Endodermal cell (in vitro differentiated cells): Measurements from ENCODE around the gene MYO1A. TPM values are rescaled to one million over a fixed set of nuclear protein-coding genes. Genes with fewer than 3 reads are reported as not detected.

Experiments used
- DNase-seq: peaks from one replicate; pipeline ENCODE4 v3.0.0-alpha.2; 2017
- H3K27ac ChIP-seq: 2 replicates; pipeline ENCODE4 v1.5.1; 2013; ENCODE audit warnings: mild to moderate bottlenecking, low read depth, low read length, moderate library complexity
- H3K27me3 ChIP-seq: 2 replicates; pipeline ENCODE4 v1.6.1; 2013; ENCODE audit warnings: mild to moderate bottlenecking, low read length, moderate library complexity; ENCODE audit not compliant: insufficient read depth, control insufficient read depth, poor library complexity, severe bottlenecking
- H3K36me3 ChIP-seq: 2 replicates; pipeline ENCODE4 v1.7.0; 2013; ENCODE audit warnings: mild to moderate bottlenecking, low read length, moderate library complexity; ENCODE audit not compliant: control insufficient read depth, insufficient read depth
- H3K4me1 ChIP-seq: one replicate; pipeline ENCODE4 v1.7.0; 2013; ENCODE audit warnings: low read length; ENCODE audit not compliant: control insufficient read depth, insufficient read depth
- H3K4me3 ChIP-seq: 2 replicates; pipeline ENCODE4 v1.5.1; 2013; ENCODE audit warnings: mild to moderate bottlenecking, low read length, moderate library complexity
- H3K9ac ChIP-seq: 2 replicates; pipeline ENCODE4 v1.6.1; 2013; ENCODE audit warnings: mild to moderate bottlenecking, low read length, moderate library complexity; ENCODE audit not compliant: poor library complexity, severe bottlenecking; ENCODE audit errors: extremely low read depth
- H3K9me3 ChIP-seq: 2 replicates; pipeline ENCODE4 v1.6.1; 2013; ENCODE audit warnings: mild to moderate bottlenecking, low read length, moderate library complexity; ENCODE audit not compliant: control insufficient read depth
- H3K27ac Mint-ChIP-seq: 2 replicates; pipeline ENCODE4 v1.8.0; 2020; ENCODE audit warnings: mixed read lengths
- H3K27me3 Mint-ChIP-seq: 2 replicates; pipeline ENCODE4 v1.8.0; 2021; ENCODE audit warnings: mild to moderate bottlenecking, mixed read lengths; ENCODE audit not compliant: insufficient read depth
- H3K36me3 Mint-ChIP-seq: 2 replicates; pipeline ENCODE4 v1.8.0; 2020; ENCODE audit warnings: low read depth, mixed read lengths
- H3K4me1 Mint-ChIP-seq: 2 replicates; pipeline ENCODE4 v1.8.0; 2020; ENCODE audit warnings: mixed read lengths
- H3K4me3 Mint-ChIP-seq: 2 replicates; pipeline ENCODE4 v1.8.0; 2020; ENCODE audit warnings: mild to moderate bottlenecking, moderate library complexity, mixed read lengths
- H3K9me3 Mint-ChIP-seq: 2 replicates; pipeline ENCODE4 v1.8.0; 2020; ENCODE audit warnings: mild to moderate bottlenecking, mixed read lengths
- CTCF ChIP-seq: fragments of 200-600 bp; sonication (generic); conservative IDR thresholded peaks from 2 replicates; pipeline ENCODE4 v1.5.0; 2021; ENCODE audit warnings: antibody characterized with exemption, mild to moderate bottlenecking
- WGBS, 2 experiments: methylation state at CpG; one replicate each; pipeline versions ENCODE4 v1.1.5 to v1.1.7; 2013; ENCODE audit warnings: missing lambda C conversion rate in 2 of 2, mixed read lengths in 1 of 2; ENCODE audit not compliant: insufficient coverage in 1 of 2, insufficient read length in 1 of 2; 5-methylcytosine and 5-hydroxymethylcytosine counted together
- total RNA-seq, 2 donors: library from RNA; stranded (reverse); fragmentation: NEBNext Ultra II Directional in 1 of 2; extraction: Animal tissue kit (Norgen Biotek cat#: 25700) in 1 of 2; gene quantifications; 2 replicates in 1 of 2; 3 replicates in 1 of 2; pipeline ENCODE4 v1.2.1, GENCODE V29; 2021

The MYO1A gene
- total RNA-seq, 2 donors from 2014 or later: 0.77 to 1.7 TPM

- no peak overlapping the region for H3K27ac Mint-ChIP-seq
- 89 to 91% methylated on average over 7 to 10 of the region's 10 CpGs for WGBS, 2 experiments
- no peak overlapping the region for H3K27ac ChIP-seq
- no peaks in the 10 kb centered on the region for H3K36me3 Mint-ChIP-seq
- H3K4me1 ChIP-seq: peaks cover 4% of the 10 kb centered on the region
- no peak for TF ChIP-seq CTCF
- peaks cover 62% of the 10 kb centered on the region for H3K27me3 Mint-ChIP-seq
- no peaks in the 10 kb centered on the region for H3K9me3 Mint-ChIP-seq
- peak; percentile 36 for DNase-seq
- no peak overlapping the region for H3K4me3 ChIP-seq
- no peak overlapping the region for H3K9ac ChIP-seq
- peaks cover 16% of the 10 kb centered on the region for H3K4me1 Mint-ChIP-seq
- no peak overlapping the region for H3K4me3 Mint-ChIP-seq
- H3K9me3 ChIP-seq: no peaks in the 10 kb centered on the region
- peaks cover 73% of the 10 kb centered on the region for H3K27me3 ChIP-seq
- no peaks in the 10 kb centered on the region for H3K36me3 ChIP-seq
Measured at GRCh38 chr12:57046947-57047890, 2.7 kb downstream of the MYO1A start.

DNA sequence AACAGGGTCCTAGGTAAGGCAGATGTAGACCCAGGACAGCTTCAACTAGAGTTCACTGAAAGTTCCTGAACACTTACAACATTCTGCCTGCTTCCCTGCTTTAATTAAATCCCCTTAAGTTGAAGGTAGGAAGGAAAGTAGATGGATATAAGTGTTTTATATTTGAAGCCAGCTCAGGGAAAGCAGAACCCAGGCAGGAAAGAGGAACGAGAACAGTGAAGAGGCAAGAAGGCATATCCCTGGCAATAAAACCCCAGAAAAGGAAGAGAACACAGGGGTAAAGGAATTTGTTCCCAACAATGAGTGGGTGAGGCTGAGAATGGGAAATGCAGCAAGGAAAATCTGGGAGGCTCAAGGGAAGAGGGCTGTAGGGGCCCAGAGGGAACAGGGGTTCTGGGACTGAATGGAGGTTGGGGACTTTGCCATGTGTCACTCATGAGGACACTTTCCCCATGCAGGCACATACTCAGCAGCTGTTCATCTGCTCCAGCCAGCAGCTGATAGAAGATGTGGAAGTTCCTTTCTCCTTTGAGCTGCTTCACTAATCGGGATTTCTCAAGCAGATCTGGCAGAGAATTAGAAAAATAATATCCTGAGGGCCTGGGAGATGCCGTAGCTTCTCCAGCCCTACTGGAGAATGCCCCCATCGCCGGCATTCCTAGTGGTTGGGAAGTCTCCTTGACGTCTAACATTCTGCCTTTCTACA lies 3.7 kb downstream of the MYO1A start:
- Mint-ChIP-seq H3K36me3 (no peaks in the 10 kb centered on the region), H3K9me3 (no peaks in the 10 kb centered on the region), H3K27ac (no peak overlapping the region), H3K4me1 (peaks cover 16% of the 10 kb centered on the region), H3K27me3 (peaks cover 57% of the 10 kb centered on the region), H3K4me3 (no peak overlapping the region)
- no peak for TF ChIP-seq CTCF
- Histone ChIP-seq H3K27me3 (peaks cover 66% of the 10 kb centered on the region), H3K4me3 (no peak overlapping the region), H3K27ac (no peak overlapping the region), H3K36me3 (no peaks in the 10 kb centered on the region), H3K4me1 (peaks cover 4% of the 10 kb centered on the region), H3K9me3 (no peaks in the 10 kb centered on the region), H3K9ac (no peak overlapping the region)
- DNase-seq: peak; percentile 36
- 86 to 87% methylated on average over 6 of the region's 6 CpGs for WGBS, 2 experiments

DNA sequence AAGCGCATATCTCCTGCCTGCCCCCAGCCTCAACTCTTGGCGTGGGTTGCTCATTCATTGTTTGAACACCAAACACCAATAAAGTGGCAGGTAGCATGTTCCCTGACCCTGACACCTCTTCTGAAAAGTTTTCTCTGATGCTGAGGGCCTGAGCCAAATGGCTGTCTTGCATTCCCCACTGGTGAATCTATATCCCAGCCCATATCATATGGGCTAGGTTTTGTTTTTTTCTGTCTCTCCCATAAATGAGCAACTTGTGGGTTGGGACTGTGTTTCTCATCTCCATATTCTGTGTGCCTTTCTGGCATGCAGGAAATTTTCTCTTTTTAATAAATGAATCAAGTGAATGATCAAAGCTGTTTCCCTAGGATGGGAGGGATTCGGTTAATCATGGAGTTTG lies 5.0 kb downstream of the MYO1A start:
- peaks cover 57% of the 10 kb centered on the region for H3K27me3 Mint-ChIP-seq
- peaks cover 62% of the 10 kb centered on the region for H3K27me3 ChIP-seq
- no peaks in the 10 kb centered on the region for H3K36me3 Mint-ChIP-seq
- H3K9ac ChIP-seq: no peak overlapping the region
- no peak overlapping the region for H3K4me3 ChIP-seq
- no peaks in the 10 kb centered on the region for H3K36me3 ChIP-seq
- no peak overlapping the region for H3K27ac ChIP-seq
- H3K9me3 ChIP-seq: no peaks in the 10 kb centered on the region
- no peak overlapping the region for H3K4me3 Mint-ChIP-seq
- peaks cover under 1% of the 10 kb centered on the region for H3K4me1 ChIP-seq
- no peak overlapping the region for H3K27ac Mint-ChIP-seq
- TF ChIP-seq CTCF: no peak
- DNase-seq: no peak
- 91% methylated on average over 3 of the region's 3 CpGs; no CpG with 5 or more reads in 1 of the 2 experiments for WGBS, 2 experiments
- no peaks in the 10 kb centered on the region for H3K9me3 Mint-ChIP-seq
- peaks cover 9% of the 10 kb centered on the region for H3K4me1 Mint-ChIP-seq
